ENCODE measurements around the gene PLEKHA8.

Gene PLEKHA8

GRCh38 chr7:30114536-30115238, 86.5 kb downstream of the PLEKHA8 start:
- no peaks in the 10 kb centered on the region for H3K27me3 Mint-ChIP-seq
- H3K9me3 Mint-ChIP-seq = peaks cover 35% of the 10 kb centered on the region
- H3K36me3 Mint-ChIP-seq (ENCODE audit: low read depth) = no peaks in the 10 kb centered on the region
- no peak overlapping the region for H3K4me3 Mint-ChIP-seq
- intact Hi-C loops (cut with micrococcal nuclease) = no loop called here
- peaks cover 16% of the 10 kb centered on the region for H3K4me1 Mint-ChIP-seq (ENCODE audit: low read depth)
- H3K27ac Mint-ChIP-seq = no peak overlapping the region

- Mint-ChIP-seq H3K27ac (no peak overlapping the region), H3K4me1 (ENCODE audit: low read depth) (peaks cover 21% of the 10 kb centered on the region), H3K4me3 (no peak overlapping the region), H3K27me3 (no peaks in the 10 kb centered on the region), H3K36me3 (ENCODE audit: low read depth) (no peaks in the 10 kb centered on the region), H3K9me3 (peaks cover 25% of the 10 kb centered on the region)
- intact Hi-C loops (cut with micrococcal nuclease) = no loop called here
Observed at GRCh38 chr7:30115709-30116297, 87.6 kb downstream of the PLEKHA8 start.

DNA sequence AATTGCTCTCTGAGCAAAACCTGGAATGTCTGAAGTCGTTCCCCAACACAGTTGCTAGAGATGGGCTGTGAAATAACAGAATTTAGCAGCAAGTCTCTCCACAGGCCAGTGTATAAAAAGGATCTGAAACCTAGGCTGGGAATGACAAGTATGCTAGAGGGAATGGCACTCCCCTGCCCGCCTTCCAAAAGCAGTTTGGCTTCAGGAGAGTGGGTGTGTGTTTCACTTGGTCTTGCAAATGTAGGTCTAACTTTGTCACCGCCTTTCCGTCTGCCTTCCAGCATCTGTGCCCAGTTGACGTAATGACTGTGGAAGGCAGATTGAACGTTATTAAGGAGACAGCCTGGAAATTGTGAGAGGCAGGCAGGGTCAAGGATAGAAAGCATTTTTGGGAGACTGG, 88.6 kb downstream of the PLEKHA8 start:
- Mint-ChIP-seq H3K9me3 (peaks cover 22% of the 10 kb centered on the region), H3K4me1 (ENCODE audit: low read depth) (peaks cover 21% of the 10 kb centered on the region), H3K4me3 (no peak overlapping the region), H3K27me3 (no peaks in the 10 kb centered on the region), H3K27ac (no peak overlapping the region), H3K36me3 (ENCODE audit: low read depth) (no peaks in the 10 kb centered on the region)
- intact Hi-C loops (cut with micrococcal nuclease) = no loop called here

- H3K27me3 Mint-ChIP-seq = no peaks in the 10 kb centered on the region
- intact Hi-C loops (cut with micrococcal nuclease) = no loop called here
- peaks cover 11% of the 10 kb centered on the region for H3K9me3 Mint-ChIP-seq
- peaks cover 27% of the 10 kb centered on the region for H3K4me1 Mint-ChIP-seq (ENCODE audit: low read depth)
- no peak overlapping the region for H3K27ac Mint-ChIP-seq
- no peaks in the 10 kb centered on the region for H3K36me3 Mint-ChIP-seq (ENCODE audit: low read depth)
- no peak overlapping the region for H3K4me3 Mint-ChIP-seq
Observed at GRCh38 chr7:30117896-30118295, 89.7 kb downstream of the PLEKHA8 start.

DNA sequence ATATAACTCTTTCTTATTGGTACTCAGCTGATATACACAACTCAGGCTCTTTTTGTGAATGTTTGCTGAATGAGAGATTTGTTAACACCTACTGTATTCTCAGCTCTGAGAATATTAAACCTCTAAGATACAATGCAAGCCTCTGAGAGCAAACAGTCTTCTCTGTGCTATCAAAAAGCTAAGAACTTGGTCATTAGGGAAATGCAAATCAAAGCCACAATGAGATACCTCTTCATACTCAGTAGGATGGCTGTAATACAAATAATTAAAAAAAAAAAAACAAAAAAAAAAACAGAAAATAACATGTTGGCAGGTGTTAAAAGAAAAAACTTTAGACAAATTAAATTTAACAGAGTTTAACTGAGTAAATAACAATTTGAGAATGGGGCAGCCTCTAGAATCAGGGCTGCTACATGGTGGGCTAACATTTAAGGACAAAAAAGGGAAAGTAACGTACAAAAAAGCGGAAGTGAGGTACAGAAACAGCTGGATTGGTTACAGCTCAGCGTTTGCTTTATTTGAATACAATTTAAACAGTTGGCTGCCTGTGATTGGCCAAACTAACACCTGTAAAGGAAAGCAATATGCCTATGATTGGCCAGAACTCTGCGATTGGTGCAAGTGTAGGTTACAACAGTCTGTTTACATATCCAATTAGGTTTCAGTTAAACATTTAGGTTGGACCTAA, 91.8 kb downstream of the PLEKHA8 start:
- intact Hi-C loops (cut with micrococcal nuclease) = no loop called here
- H3K4me1 Mint-ChIP-seq (ENCODE audit: low read depth) = peaks cover 20% of the 10 kb centered on the region
- H3K36me3 Mint-ChIP-seq (ENCODE audit: low read depth) = no peaks in the 10 kb centered on the region
- no peak overlapping the region for H3K27ac Mint-ChIP-seq
- no peaks in the 10 kb centered on the region for H3K27me3 Mint-ChIP-seq
- H3K9me3 Mint-ChIP-seq = no peaks in the 10 kb centered on the region
- no peak overlapping the region for H3K4me3 Mint-ChIP-seq

DNA sequence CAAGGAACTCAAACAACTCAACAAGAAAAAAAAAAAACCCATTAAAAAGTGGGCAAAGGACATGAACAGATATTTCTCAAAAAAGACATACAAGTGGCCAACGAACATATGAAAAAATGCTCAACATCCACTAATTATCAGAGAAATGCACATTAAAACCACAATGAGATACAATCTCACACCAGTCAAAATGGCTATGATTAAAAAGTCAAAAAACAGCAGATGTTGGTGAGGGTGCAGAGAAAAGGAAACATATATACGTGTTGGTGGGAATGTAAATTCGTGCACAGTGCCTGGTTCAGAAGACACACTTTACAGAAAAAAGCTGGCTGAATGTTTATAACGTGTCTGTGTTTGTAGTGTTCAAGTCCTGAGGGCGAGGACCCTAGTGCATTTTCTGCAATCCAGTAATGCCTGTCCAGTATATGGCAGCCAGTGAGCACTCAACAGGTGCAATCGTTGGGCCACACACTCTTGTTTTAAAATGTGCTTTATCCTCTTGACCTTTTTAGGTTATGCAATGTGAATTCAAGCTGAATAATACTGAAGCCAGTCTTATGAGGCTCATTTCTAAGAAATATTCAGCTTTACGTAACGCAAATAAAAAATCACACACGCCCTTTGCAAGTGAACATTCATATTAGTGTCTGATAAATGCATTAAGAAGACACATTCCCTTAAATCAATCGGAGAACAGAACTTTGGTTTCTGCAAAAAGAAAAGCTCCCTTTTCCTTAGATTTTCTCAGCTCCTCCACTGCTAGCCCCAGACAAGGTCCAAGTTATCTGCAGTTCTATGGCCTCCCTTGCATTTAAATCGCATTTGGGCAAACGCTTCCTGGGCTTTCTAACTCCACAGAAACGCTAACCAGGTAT, 105.8 kb downstream of the PLEKHA8 start:
- H3K4me3 Mint-ChIP-seq = peak overlapping the region; percentile 75
- H3K27me3 Mint-ChIP-seq = peaks cover 26% of the 10 kb centered on the region
- H3K27ac Mint-ChIP-seq = peak overlapping the region; percentile 68
- H3K9me3 Mint-ChIP-seq = no peaks in the 10 kb centered on the region
- peaks cover 6% of the 10 kb centered on the region for H3K36me3 Mint-ChIP-seq (ENCODE audit: low read depth)
- intact Hi-C loops (cut with micrococcal nuclease) = no loop called here
- H3K4me1 Mint-ChIP-seq (ENCODE audit: low read depth) = peaks cover 15% of the 10 kb centered on the region

GRCh38 chr7:30134611-30135300, 106.5 kb downstream of the PLEKHA8 start, which contains the start of gene MTURN:
MTURN (plus strand) TSS chr7:30134986; CDS start chr7:30135137, 151 bp downstream.
- H3K9me3 Mint-ChIP-seq = no peaks in the 10 kb centered on the region
- peak within 1 kb of the TSS; percentile 96 for H3K4me3 Mint-ChIP-seq
- H3K4me1 Mint-ChIP-seq (ENCODE audit: low read depth) = peaks cover 11% of the 10 kb centered on the region
- peaks cover 26% of the 10 kb centered on the region for H3K27me3 Mint-ChIP-seq
- peaks cover 6% of the 10 kb centered on the region for H3K36me3 Mint-ChIP-seq (ENCODE audit: low read depth)
- peak within 1 kb of the TSS; percentile 77 for H3K27ac Mint-ChIP-seq
- intact Hi-C loops (cut with micrococcal nuclease) = no loop called here

DNA sequence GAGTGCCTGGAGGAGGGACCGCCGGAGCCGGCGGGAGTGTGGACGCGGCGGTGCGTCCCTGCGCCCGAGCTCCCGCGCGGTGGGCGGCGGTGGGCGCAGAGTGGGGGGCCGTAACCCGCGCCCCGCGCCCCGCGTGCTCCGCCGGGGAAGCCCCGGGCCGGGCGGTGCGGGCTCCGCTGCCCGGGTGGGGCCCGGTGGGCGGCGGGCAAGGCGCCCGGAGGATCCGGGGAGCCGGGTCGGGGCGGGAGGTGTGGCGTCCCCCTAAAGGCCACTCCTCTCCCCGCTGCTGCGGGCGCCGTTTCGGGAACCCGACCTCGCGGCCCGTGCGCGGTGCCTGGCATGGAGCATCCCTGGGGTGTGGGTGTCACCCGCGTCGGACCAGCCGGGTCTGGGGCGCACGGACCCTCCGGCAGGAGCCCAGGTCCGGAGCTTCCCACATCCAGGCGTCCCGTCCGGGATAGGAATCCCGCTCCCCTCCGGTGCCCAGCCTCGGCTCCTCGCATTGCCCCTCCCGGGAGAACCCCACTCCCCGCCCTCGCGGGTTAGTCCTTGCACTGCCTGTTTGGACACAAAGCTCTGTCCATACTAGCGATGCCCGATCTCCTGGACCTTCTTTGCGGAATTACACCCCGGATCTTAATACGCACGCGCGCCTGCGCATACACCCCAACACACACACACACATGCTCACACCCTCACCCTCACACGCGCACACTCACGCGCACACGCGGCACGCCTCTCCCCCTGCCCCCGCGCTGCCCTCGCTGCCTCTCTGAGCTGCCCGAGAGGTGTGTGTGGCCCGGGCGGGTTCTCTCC, 107.3 kb downstream of the PLEKHA8 start:
- peak overlapping the region; percentile 77 for H3K27ac Mint-ChIP-seq
- peaks cover 11% of the 10 kb centered on the region for H3K4me1 Mint-ChIP-seq (ENCODE audit: low read depth)
- H3K27me3 Mint-ChIP-seq = peaks cover 26% of the 10 kb centered on the region
- peak overlapping the region; percentile 96 for H3K4me3 Mint-ChIP-seq
- intact Hi-C loops (cut with micrococcal nuclease) = no loop called here
- no peaks in the 10 kb centered on the region for H3K9me3 Mint-ChIP-seq
- peaks cover 6% of the 10 kb centered on the region for H3K36me3 Mint-ChIP-seq (ENCODE audit: low read depth)

DNA sequence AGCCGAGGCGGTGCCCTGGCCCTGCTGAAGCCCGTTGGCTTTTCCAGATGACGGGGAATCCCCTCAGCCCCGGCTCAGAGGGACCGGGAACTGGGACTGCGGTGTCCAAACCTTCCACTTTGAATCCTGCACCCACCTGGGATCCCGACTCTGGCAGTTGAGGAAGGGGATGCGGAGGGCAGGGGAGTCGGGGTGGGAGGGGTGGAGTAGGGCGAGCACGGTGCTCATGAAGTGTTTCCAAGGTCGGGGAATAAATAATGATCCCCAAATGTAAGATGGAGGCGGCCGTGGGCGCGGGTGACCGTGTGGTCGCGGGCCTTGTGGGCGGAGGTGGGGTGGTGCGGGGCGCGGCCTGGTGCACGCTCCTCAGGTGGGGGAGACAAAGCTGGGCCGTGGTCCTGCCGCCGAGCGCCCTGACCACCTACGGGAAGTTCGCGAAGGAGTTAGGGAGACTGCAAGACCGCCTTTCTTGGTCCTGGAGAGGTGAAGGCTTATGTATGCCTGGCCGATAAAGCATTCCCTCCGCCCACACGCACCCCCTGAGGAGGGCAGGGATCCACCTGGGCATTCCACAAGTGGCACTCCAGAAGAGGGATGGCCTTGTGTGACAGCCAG, 108.0 kb downstream of the PLEKHA8 start:
- Mint-ChIP-seq H3K27ac (peak overlapping the region; percentile 77), H3K4me3 (peak overlapping the region; percentile 96), H3K36me3 (ENCODE audit: low read depth) (peaks cover 6% of the 10 kb centered on the region), H3K9me3 (no peaks in the 10 kb centered on the region), H3K27me3 (peaks cover 22% of the 10 kb centered on the region), H3K4me1 (ENCODE audit: low read depth) (peaks cover 11% of the 10 kb centered on the region)
- intact Hi-C loops (cut with micrococcal nuclease) = no loop called here

DNA sequence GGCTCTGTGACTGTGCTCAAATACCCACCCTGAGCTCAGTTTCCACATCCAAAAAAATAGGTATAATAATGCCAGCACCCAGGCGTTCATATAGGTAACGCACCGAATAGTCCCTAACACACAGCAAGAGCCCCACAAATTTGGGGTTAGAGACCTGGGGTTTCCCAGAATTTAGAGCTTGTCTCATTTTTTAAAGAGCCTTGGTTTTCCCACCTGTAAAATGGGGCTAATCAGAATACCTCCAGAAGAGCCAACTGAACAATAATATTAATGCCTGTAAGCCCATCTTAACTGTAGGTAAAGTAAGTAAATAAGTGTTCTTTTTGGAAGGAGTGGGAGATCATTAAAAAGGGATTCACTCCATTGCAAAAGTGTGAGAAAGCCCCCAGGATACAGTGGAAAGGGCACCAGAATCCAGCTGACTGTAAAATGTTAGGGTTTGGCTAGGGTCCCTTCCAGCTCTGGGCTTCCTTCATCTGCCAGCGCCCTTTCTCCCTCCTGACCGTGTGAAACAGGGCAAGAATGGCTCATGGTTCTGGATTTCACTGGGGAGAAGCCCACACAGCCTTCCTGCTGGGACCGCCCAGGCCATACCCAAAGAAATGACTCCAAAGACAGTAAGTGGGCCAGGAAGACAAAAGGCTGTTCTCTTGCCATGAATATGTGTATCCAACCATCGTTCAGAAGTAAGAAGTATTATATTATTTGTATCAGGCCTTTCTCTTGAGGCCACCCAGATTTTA, 108.7 kb downstream of the PLEKHA8 start:
- peaks cover 6% of the 10 kb centered on the region for H3K36me3 Mint-ChIP-seq (ENCODE audit: low read depth)
- H3K4me1 Mint-ChIP-seq (ENCODE audit: low read depth) = peaks cover 11% of the 10 kb centered on the region
- peaks cover 20% of the 10 kb centered on the region for H3K27me3 Mint-ChIP-seq
- H3K27ac Mint-ChIP-seq = no peak overlapping the region
- H3K9me3 Mint-ChIP-seq = no peaks in the 10 kb centered on the region
- intact Hi-C loops (cut with micrococcal nuclease) = no loop called here
- H3K4me3 Mint-ChIP-seq = no peak overlapping the region

GRCh38 chr7:30139836-30140384, 111.7 kb downstream of the PLEKHA8 start:
- peaks cover 6% of the 10 kb centered on the region for H3K36me3 Mint-ChIP-seq (ENCODE audit: low read depth)
- H3K9me3 Mint-ChIP-seq = no peaks in the 10 kb centered on the region
- peaks cover 10% of the 10 kb centered on the region for H3K27me3 Mint-ChIP-seq
- peaks cover 5% of the 10 kb centered on the region for H3K4me1 Mint-ChIP-seq (ENCODE audit: low read depth)
- H3K4me3 Mint-ChIP-seq = no peak overlapping the region
- intact Hi-C loops (cut with micrococcal nuclease) = no loop called here
- H3K27ac Mint-ChIP-seq = no peak overlapping the region

- Mint-ChIP-seq H3K4me3 (no peak overlapping the region), H3K27me3 (peaks cover 10% of the 10 kb centered on the region), H3K36me3 (ENCODE audit: low read depth) (peaks cover 6% of the 10 kb centered on the region), H3K27ac (no peak overlapping the region), H3K4me1 (ENCODE audit: low read depth) (peaks cover 5% of the 10 kb centered on the region), H3K9me3 (no peaks in the 10 kb centered on the region)
- intact Hi-C loops (cut with micrococcal nuclease) = no loop called here
Observed at GRCh38 chr7:30140456-30140855, 112.2 kb downstream of the PLEKHA8 start.

Measured in dendritic cell treated with granulocyte-macrophage colony-stimulating factor and Interleukin-4, amounts not matched to agents 40 ng/mL and 50 ng/mL, for 4 days (primary cell).